NCI-H2107 treated with DMSO at 0.1 percent for 48 hours (cell line): ENCODE data around the gene MET.
A peak's percentile ranks its signal among the peaks of the same experiment; 100 is the strongest.
"Not testable (repeated sequence)": the region's sequence is repeated elsewhere in the genome, so short reads cannot be mapped to it uniquely, and the experiment has no call there.

Source experiments
- DNase-seq: peaks from one replicate; lab custom pipeline; 2025; ENCODE audit not compliant: unreplicated experiment; lab: John Stamatoyannopoulos, UW

The MET gene

GRCh38 chr7:116806046-116806944 lies 134.3 kb downstream of the MET start:
- no peak for DNase-seq

- no peak for DNase-seq
Observed at GRCh38 chr7:116807011-116807560, 135.1 kb downstream of the MET start.

- peak; percentile 80 for DNase-seq
Observed at GRCh38 chr7:116809636-116810266, 137.8 kb downstream of the MET start.

GRCh38 chr7:116810267-116811116 lies 138.5 kb downstream of the MET start:
- no peak for DNase-seq

DNA sequence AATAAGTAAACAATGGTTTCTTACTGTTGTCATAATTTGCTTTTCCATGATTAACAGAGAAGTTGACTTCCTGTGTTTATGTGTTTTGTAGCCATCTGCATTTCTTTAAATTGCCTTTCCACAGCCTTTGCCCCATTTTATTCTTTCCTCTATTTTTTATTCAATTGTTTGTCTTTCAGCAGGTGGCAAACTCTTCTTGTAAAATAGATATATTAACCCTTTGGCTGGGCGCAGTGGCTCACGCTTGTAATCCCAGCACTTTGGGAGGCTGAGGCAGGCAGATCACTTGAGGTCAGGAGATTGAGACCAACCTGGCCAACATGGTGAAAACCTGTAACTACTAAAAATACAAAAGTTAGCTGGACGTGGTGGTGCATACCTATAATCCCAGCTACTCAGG lies 139.8 kb downstream of the MET start:
- no peak for DNase-seq

- no peak for DNase-seq
Observed at GRCh38 chr7:116812860-116813259, 140.9 kb downstream of the MET start.

DNA sequence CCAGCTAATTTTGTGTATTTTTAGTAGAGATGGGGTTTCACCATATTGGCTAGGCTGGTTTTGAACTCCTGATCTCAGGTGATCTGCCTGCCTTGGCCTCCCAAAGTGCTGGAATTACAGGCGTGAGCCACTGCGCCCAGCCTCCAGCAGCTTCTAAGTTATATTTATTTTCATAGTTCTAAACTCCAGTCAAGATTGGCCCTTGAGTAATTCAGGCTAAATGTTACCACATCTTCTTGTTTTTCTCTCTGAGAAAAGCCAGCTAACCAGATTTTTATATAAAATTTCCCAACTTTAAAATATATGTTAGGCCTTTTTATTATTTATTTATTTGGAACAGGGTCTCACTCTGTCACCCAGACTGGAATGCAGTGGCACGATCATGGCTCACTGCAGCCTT lies 141.4 kb downstream of the MET start:
- DNase-seq = not testable (repeated sequence)

DNA sequence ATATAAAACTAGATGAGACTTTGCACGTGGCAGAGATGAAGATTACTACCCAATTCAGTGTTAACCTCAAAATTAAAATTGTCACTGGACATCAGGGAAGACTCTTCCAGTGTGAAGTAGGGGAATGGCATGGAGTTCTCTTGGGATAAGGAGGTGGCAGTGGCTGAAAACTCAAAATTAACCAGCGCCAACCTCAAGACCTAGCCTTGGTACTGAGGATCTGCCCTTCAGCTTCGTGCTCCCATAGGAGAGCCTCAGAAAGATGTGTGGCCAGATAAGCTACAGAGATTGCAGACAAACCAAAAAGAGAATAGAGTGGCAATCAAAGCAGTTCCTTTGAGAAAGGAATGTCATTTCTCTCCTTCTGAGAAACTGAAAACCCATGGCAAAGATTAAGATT lies 143.0 kb downstream of the MET start:
- DNase-seq = no peak

- DNase-seq = no peak
Observed at GRCh38 chr7:116820149-116820548, 148.2 kb downstream of the MET start.

DNA sequence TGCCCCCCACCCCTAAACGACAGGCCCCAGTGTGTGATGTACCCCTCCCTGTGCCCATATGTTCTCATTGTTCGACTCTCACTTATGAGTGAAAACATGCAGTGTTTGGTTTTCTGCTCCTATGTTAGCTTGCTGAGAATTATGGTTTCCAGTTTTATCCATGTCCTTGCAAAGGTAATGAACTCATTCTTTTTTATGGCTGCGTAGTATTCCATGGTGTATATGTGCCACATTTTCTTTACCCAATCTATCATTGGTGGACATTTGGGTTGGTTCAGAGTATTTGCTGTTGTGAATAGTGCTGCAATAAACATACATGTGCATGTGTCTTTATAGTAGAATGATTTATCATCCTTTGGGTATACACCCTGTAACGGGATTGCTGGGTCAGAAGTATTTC lies 149.7 kb downstream of the MET start:
- not testable (repeated sequence) for DNase-seq

GRCh38 chr7:116824449-116824848 lies 152.5 kb downstream of the MET start:
- no peak for DNase-seq

- DNase-seq = no peak
Observed at GRCh38 chr7:116828281-116828680, 156.3 kb downstream of the MET start.

GRCh38 chr7:116829041-116829440 lies 157.0 kb downstream of the MET start:
- no peak for DNase-seq

GRCh38 chr7:116829493-116829892 lies 157.5 kb downstream of the MET start:
- no peak for DNase-seq

DNA sequence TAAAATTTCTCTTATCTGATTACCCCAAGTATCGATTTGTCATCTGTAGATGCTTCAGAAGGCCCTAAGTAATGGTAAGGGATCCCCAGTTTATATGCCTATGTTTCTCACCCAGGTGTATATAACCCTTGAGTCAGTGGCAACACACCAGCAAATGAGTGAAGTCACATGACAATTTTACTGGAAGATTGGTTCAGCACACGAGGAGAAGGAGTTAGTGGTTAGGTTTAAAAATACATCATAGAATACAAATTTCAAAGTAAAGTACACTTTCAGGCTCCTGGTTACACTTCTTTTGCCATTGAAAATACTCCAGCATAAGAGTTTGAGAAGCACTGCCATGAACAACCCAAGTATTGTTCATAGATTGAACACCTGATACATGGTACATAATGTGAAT lies 160.7 kb downstream of the MET start:
- no peak for DNase-seq

DNA sequence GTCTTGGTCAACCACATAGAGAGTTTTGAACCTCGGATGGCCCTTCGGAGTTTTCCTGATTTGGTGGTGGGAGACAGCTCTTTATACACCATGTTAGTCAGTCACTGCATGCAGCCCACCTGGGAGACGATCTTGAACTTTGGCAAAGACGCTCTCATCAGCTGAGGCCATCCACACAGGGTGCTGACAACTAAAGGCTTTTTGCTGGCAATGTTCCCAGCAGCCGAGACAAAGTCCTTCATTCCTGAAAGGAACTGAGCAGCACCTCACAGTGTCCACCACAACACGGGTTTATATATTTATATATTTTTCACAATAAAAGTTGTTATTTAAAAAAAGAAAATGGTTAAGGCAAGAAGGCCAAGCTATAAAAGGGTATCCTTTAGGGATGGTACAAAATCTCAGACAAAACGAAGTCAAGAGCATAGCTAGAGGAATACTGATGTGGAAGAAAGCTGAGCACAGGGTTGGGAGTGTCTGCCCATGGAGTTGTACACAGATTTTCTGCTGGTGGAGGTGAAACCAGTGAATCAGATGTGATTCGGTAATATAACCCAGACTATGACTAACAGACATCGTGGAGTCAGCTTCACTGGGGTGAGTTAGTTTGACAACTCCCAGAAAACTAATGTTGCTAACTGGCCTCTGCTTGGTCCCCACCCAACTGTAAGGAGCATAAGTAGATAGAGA lies 163.0 kb downstream of the MET start:
- no peak for DNase-seq

DNA sequence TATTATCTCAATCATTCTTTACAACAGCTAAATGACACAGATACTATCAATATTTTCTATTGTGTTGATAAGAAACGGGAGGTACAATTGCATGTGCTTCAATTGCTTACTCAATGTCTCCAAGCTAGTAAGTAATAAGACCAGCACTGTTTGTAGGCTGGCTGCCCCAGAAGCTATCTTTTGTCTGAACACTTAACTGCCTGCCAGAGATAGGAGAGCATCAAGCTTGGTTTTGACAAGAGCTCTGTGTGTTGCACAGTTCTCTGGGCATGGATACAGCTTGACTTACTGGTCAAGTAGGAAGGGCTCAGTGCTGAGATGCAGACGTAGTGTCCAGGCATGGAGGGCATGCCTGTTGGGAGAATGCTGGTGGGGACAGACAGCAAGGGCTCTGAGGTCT lies 164.1 kb downstream of the MET start:
- no peak for DNase-seq

DNA sequence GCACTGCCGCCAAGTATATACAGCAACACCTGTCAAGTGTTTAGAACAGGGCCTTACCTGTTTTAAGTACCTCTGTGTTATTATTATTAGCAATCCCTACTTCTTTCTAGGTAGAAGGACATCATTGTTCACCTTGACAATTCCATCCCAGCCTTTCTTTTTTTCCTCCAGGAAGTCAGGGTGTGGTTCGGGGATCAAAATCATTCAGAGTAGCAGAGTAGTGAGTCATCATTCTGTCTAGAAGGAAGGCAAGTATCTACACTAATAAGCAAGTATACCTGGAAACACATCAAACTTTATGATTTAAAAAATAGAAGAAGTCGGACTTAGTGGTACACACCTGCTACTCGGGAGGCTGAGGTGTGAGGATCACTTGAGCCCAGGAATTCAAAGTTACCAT lies 164.9 kb downstream of the MET start:
- no peak for DNase-seq

DNA sequence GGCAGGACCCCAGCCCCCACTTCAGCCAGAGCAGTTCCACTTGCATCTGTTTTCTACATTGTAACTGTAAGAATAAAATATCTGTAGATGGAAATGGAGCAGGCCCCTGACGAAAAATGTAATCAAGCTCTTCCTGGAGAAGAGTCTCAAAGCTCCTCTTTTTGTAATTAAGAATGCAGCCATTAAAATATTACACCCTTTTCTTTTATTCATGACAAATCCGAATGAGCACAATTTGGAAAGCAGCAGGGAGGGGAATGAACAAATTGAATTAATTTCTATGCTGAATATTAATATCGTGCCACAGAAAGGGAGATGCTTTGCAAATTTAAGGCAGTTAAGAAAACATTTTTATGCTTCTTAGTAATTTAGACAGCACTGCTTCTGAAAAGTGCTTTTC lies 165.6 kb downstream of the MET start:
- no peak for DNase-seq

- no peak for DNase-seq
Observed at GRCh38 chr7:116840256-116840655, 168.3 kb downstream of the MET start.

DNA sequence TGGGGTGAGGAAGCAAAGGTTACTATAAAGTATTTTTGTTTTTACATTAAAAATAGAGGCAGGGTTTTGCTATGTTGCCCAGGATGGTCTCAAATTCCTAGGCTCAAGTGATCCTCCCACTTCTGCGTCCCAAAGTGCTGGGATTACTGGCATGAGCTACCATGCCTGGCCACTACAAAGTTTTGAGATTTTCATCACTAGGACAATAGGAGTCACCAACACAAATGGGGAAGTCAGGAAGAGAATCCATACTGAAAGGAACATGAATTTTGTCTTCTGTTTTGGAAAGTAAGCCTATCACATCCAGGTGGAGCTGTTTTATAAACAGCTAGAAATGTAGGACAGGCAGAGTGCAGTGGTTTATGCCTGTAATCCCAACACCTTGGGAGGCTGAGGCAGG lies 170.4 kb downstream of the MET start:
- DNase-seq = no peak
